ENCODE measurements around the gene LAMP1. TPM values are rescaled to one million over a fixed set of nuclear protein-coding genes. Genes with fewer than 3 reads are reported as not detected.
"Not testable (repeated sequence)": the region's sequence is repeated elsewhere in the genome, so short reads cannot be mapped to it uniquely, and the experiment has no call there.

Gene LAMP1
- total RNA-seq, 2 experiments from 2014 or later: 72.2 to 80.7 TPM

GRCh38 chr13:113367771-113368170 is 70.7 kb downstream of the LAMP1 start:
- Histone ChIP-seq H3K36me3 (ENCODE audit: insufficient read depth, low read length) (no peaks in the 10 kb centered on the region), H3K9me3 (ENCODE audit: control insufficient read depth in 1 of 2, insufficient read depth in 1 of 2, low read length in 2 of 2) (peaks cover 0 to 26% of the 10 kb centered on the region in 2 experiments), H3K27ac (ENCODE audit: low read depth in 1 of 2, low read length in 2 of 2) (no peak overlapping the region), H3K4me3 (ENCODE audit: low read length) (no peak overlapping the region), H3K27me3 (ENCODE audit: control insufficient read depth in 1 of 2, insufficient read depth in 2 of 2, low read length in 2 of 2) (peaks cover 17 to 20% of the 10 kb centered on the region in 2 experiments), H3K4me1 (ENCODE audit: insufficient read depth, low read length) (peaks cover 14% of the 10 kb centered on the region)
- H3K27me3 Mint-ChIP-seq: peaks cover 10% of the 10 kb centered on the region
- intact Hi-C loops (cut with DNase I, micrococcal nuclease): no loop called here
- H3K36me3 Mint-ChIP-seq (ENCODE audit: low read depth): no peaks in the 10 kb centered on the region
- H3K9me3 Mint-ChIP-seq: no peaks in the 10 kb centered on the region
- no peak overlapping the region for H3K4me3 Mint-ChIP-seq
- H3K27ac Mint-ChIP-seq: no peak overlapping the region
- peaks cover under 1% of the 10 kb centered on the region for H3K4me1 Mint-ChIP-seq (ENCODE audit: low read depth)
- ATAC-seq (ENCODE audit: poor library complexity): no peak
- CTCF ChIA-PET: no interaction called here
- POLR2A ChIA-PET: no interaction called here
- DNase-seq: no peak
- TF ChIP-seq CTCF (IDR thresholded peaks at IDR 0.05): no peak

GRCh38 chr13:113368353-113368752 is 71.3 kb downstream of the LAMP1 start:
- H3K36me3 Mint-ChIP-seq (ENCODE audit: low read depth); H3K4me1 Mint-ChIP-seq (ENCODE audit: low read depth); ATAC-seq (ENCODE audit: poor library complexity); intact Hi-C loops (cut with DNase I, micrococcal nuclease); H3K27ac ChIP-seq (ENCODE audit: low read depth in 1 of 2, low read length in 2 of 2); H3K4me3 ChIP-seq (ENCODE audit: low read length); H3K9me3 Mint-ChIP-seq; POLR2A ChIA-PET; H3K27me3 Mint-ChIP-seq; H3K4me3 Mint-ChIP-seq; H3K36me3 ChIP-seq (ENCODE audit: insufficient read depth, low read length); CTCF ChIA-PET; DNase-seq; H3K27ac Mint-ChIP-seq: not testable (repeated sequence)
- Histone ChIP-seq H3K4me1 (ENCODE audit: insufficient read depth, low read length) (peaks cover 13% of the 10 kb centered on the region), H3K9me3 (ENCODE audit: control insufficient read depth in 1 of 2, insufficient read depth in 1 of 2, low read length in 2 of 2) (peaks cover 0 to 20% of the 10 kb centered on the region in 2 experiments), H3K27me3 (ENCODE audit: control insufficient read depth in 1 of 2, insufficient read depth in 2 of 2, low read length in 2 of 2) (peaks cover 14 to 20% of the 10 kb centered on the region in 2 experiments)

GRCh38 chr13:113369189-113369588 is 72.2 kb downstream of the LAMP1 start:
- no peak overlapping the region for H3K4me3 ChIP-seq (ENCODE audit: low read length)
- no peak for TF ChIP-seq CTCF (IDR thresholded peaks at IDR 0.05)
- DNase-seq: no peak
- H3K9me3 ChIP-seq (ENCODE audit: control insufficient read depth in 1 of 2, insufficient read depth in 1 of 2, low read length in 2 of 2): peaks cover 0 to 16% of the 10 kb centered on the region in 2 experiments
- peaks cover 9% of the 10 kb centered on the region for H3K4me1 ChIP-seq (ENCODE audit: insufficient read depth, low read length)
- intact Hi-C loops (cut with DNase I, micrococcal nuclease): no loop called here
- no peak overlapping the region for H3K27ac ChIP-seq (ENCODE audit: low read depth in 1 of 2, low read length in 2 of 2)
- ChIA-PET CTCF (no interaction called here), POLR2A (no interaction called here)
- Mint-ChIP-seq H3K4me3 (no peak overlapping the region), H3K36me3 (ENCODE audit: low read depth) (no peaks in the 10 kb centered on the region), H3K27me3 (peaks cover 8% of the 10 kb centered on the region), H3K9me3 (no peaks in the 10 kb centered on the region), H3K4me1 (ENCODE audit: low read depth) (no peaks in the 10 kb centered on the region), H3K27ac (no peak overlapping the region)
- H3K36me3 ChIP-seq (ENCODE audit: insufficient read depth, low read length): no peaks in the 10 kb centered on the region
- H3K27me3 ChIP-seq (ENCODE audit: control insufficient read depth in 1 of 2, insufficient read depth in 2 of 2, low read length in 2 of 2): peaks cover 14 to 15% of the 10 kb centered on the region in 2 experiments
- ATAC-seq (ENCODE audit: poor library complexity): no peak

GRCh38 chr13:113369881-113370280 is 72.8 kb downstream of the LAMP1 start:
- intact Hi-C loops (cut with DNase I, micrococcal nuclease): no loop called here
- no peaks in the 10 kb centered on the region for H3K36me3 Mint-ChIP-seq (ENCODE audit: low read depth)
- H3K9me3 ChIP-seq (ENCODE audit: control insufficient read depth in 1 of 2, insufficient read depth in 1 of 2, low read length in 2 of 2): peaks cover 0 to 10% of the 10 kb centered on the region in 2 experiments
- ChIA-PET POLR2A (no interaction called here), CTCF (no interaction called here)
- no peaks in the 10 kb centered on the region for H3K4me1 Mint-ChIP-seq (ENCODE audit: low read depth)
- H3K4me3 Mint-ChIP-seq: no peak overlapping the region
- no peak overlapping the region for H3K4me3 ChIP-seq (ENCODE audit: low read length)
- no peak for DNase-seq
- TF ChIP-seq CTCF (IDR thresholded peaks at IDR 0.05): no peak
- H3K27ac ChIP-seq (ENCODE audit: low read depth in 1 of 2, low read length in 2 of 2): no peak overlapping the region
- no peak for ATAC-seq (ENCODE audit: poor library complexity)
- H3K27ac Mint-ChIP-seq: no peak overlapping the region
- peaks cover 3% of the 10 kb centered on the region for H3K4me1 ChIP-seq (ENCODE audit: insufficient read depth, low read length)
- H3K27me3 Mint-ChIP-seq: peaks cover 8% of the 10 kb centered on the region
- no peaks in the 10 kb centered on the region for H3K9me3 Mint-ChIP-seq
- H3K27me3 ChIP-seq (ENCODE audit: control insufficient read depth in 1 of 2, insufficient read depth in 2 of 2, low read length in 2 of 2): peaks cover 9 to 10% of the 10 kb centered on the region in 2 experiments
- H3K36me3 ChIP-seq (ENCODE audit: insufficient read depth, low read length): no peaks in the 10 kb centered on the region
